A549 treated with RU486 at 1 μM for 4 hours (cell line): ENCODE results near the gene KCNT1. TPM values are rescaled to one million over a fixed set of nuclear protein-coding genes. Genes with fewer than 3 reads are reported as not detected.

ENCODE experiments used
- total RNA-seq: library from RNA; stranded (reverse); fragments of 200-300 nt; extraction: Qiagen RNA extraction; gene quantifications from 5 replicates; pipeline ENCODE4 v1.2.3, GENCODE V29; 2022; ENCODE audit warnings: low read depth

KCNT1 gene
- total RNA-seq = not detected in 5 replicates

DNA sequence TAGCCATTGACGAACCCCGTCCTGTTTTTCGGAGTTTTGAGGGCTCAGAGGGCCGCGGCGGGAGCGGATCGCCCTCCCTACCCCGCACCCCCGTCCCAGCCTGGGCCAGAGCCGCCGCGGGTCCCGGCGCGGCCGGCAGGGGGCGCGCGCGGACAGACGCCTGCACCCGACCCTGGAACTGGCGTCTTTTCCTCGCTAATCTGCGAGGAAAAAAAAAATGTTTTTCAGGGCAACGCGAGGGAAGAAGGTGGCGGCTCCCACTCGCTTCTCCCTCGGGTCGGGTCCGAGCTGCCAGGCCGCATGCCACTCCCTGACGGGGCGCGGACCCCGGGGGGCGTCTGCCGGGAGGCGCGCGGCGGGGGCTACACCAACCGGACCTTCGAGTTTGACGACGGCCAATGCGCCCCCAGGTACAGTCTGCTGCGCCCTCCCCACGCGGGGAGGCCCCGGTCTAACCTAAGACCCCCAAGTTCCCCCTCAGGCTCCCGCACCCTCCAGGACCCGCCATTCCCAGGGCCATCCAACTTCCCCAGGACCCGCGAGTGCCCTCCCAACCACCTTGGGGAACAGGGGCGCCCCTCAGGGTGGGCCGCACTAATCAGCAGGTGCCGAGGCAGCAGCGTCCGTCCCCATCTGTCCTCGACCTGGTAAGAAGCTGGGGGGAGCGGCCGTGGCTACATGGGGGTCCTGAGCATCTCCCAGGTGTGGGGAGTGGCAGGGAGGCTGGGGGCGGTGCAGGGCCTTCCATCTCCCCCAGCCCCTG is at the start of gene KCNT1:
KCNT1 (plus strand) TSS at position 227 of the 763 bp plus-strand sequence; CDS start at position 301, 74 bp downstream.

DNA sequence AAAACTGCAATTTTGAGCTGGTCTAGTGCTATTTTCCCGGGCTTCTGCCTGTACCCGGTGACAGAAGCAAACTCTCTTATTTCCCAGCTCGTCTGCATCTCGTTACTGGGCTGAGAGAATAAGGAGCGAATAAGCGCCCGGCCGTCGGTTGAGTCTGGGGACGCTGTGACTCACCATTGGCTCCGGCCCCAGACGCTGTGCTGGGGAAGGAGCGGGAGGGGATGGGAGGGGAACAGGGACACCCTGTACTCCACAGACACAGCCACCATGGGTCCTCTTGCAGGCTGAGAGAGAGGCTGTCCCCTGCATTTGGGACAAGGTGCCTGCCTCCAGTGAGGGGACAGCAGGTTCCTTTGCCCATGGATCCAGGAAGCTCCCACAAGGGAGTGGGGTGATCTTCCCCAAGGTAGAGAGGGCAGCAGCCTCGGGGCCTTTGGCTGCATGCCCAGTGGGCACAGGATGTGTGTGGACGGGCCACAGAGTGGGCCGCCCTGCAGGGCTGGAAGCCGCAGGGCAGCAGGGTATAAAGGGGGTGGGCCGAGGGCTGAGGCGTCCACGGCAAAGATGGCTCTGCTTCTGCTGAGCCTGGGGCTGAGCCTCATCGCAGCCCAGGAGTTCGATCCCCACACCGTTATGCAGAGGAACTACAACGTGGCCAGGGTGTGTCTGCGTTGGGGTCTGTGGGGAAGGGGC is 39.1 kb upstream of the KCNT1 start, which contains the start of gene LCN9:
LCN9 (plus strand) TSS at position 552 of the 693 bp plus-strand sequence; CDS start at position 565, 13 bp downstream.

DNA sequence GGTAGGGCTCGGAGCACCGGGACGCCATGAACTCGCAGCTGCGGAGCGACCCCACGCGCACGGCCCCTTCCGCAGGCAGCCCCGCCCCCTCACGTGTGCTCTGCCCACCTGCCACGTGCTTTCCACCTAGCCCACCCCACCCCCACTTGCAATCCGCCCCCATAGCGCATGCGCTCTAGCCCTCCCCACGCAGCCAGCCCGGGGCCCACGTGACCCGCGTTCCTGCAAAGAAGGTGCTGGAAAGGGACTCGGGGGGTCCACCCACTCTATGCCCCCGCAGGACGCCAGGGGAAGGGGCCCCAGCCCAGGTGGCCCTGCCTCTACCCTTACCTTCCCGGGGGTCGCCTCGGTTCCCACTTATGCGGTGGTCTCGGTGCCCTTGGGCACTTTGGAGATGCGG is 2.5 kb upstream of the KCNT1 start, which contains the start of gene SOHLH1:
SOHLH1 (minus strand) TSS at position 42 of the 400 bp plus-strand sequence; CDS start at position 28, 14 bp downstream.

Other genes with a start within 250 kb of the KCNT1 start
- gene PPP1R26, start 222.4 kb upstream of the KCNT1 start, total RNA-seq = 13.6 to 19.7 TPM (median 19.3 TPM) in 5 replicates
- gene MRPS2, start 201.5 kb upstream of the KCNT1 start, total RNA-seq = 104 to 142 TPM (median 132 TPM) in 5 replicates
- not detected in 5 replicates for gene LCN1, start 180.7 kb upstream of the KCNT1 start, total RNA-seq
- not detected in 5 replicates for gene OBP2A, start 156.1 kb upstream of the KCNT1 start, total RNA-seq
- 0.25 to 0.66 TPM (median 0.30 TPM) in 3 of 5 replicates, not detected in the others for gene PAEP, start 140.4 kb upstream of the KCNT1 start, total RNA-seq
- gene GLT6D1, start 62.6 kb upstream of the KCNT1 start, total RNA-seq = not detected in 5 replicates
- gene LCN9, start 38.9 kb upstream of the KCNT1 start, total RNA-seq = not detected in 5 replicates
- not detected in 5 replicates for gene SOHLH1, start 2.7 kb upstream of the KCNT1 start, total RNA-seq
- 18.5 to 24.4 TPM (median 23.2 TPM) in 5 replicates for gene CAMSAP1, start 205.4 kb downstream of the KCNT1 start, total RNA-seq